ENCODE results near the gene ACOX3.

DNA sequence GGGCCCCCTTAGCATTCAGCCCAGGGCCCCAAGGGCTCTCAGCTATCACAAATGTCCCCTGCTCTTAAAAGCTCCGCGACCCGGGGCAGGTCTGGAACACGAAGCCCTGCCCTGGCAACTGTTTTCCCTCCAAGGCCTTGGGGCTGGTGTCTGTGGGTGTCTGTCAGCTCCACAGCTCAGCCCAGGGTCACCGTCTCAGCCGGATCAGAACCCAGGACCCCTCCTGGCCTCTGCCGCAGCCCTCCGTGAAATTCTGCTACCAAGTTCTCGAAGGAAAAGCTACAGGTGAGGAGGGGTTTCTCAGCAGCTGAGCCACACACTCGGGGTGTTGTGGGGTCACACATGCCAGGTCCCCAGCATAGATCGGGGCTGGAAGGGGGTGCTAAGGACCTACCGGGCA, 61.2 kb downstream of the ACOX3 start:
- TF ChIP-seq, protein P1, sequence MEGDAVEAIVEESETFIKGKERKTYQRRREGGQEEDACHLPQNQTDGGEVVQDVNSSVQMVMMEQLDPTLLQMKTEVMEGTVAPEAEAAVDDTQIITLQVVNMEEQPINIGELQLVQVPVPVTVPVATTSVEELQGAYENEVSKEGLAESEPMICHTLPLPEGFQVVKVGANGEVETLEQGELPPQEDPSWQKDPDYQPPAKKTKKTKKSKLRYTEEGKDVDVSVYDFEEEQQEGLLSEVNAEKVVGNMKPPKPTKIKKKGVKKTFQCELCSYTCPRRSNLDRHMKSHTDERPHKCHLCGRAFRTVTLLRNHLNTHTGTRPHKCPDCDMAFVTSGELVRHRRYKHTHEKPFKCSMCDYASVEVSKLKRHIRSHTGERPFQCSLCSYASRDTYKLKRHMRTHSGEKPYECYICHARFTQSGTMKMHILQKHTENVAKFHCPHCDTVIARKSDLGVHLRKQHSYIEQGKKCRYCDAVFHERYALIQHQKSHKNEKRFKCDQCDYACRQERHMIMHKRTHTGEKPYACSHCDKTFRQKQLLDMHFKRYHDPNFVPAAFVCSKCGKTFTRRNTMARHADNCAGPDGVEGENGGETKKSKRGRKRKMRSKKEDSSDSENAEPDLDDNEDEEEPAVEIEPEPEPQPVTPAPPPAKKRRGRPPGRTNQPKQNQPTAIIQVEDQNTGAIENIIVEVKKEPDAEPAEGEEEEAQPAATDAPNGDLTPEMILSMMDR (tag by site-specific recombination; IDR thresholded peaks at IDR 0.05): no peak
- TF ChIP-seq ZNF530 (tag by site-specific recombination; IDR thresholded peaks at IDR 0.05; ENCODE audit: low read depth) (no peak), PRDM10 (tag by site-specific recombination; IDR thresholded peaks at IDR 0.05) (no peak), ZNF23 (tag by site-specific recombination; IDR thresholded peaks at IDR 0.05; ENCODE audit: borderline replicate concordance) (no peak), MYNN (tag by site-specific recombination; IDR thresholded peaks at IDR 0.05; ENCODE audit: borderline replicate concordance) (no peak), ZNF660 (tag by site-specific recombination; IDR thresholded peaks at IDR 0.05) (no peak)
